SU-DHL-6 (cell line): ENCODE results near the gene ATP23.

Source experiments
- CTCF ChIP-seq: fragments of 200-600 bp; sonication (generic); IDR thresholded peaks from one replicate; pipeline ENCODE4 v1.5.1; 2017; ENCODE audit warnings: antibody characterized with exemption, mild to moderate bottlenecking, low read length, moderate library complexity; ENCODE audit not compliant: insufficient read depth, poor library complexity, severe bottlenecking
- EZH2phosphoT487 ChIP-seq: fragments of 200-600 bp; sonication (generic), shearing (Covaris generic); conservative IDR thresholded peaks from 2 replicates; pipeline ENCODE4 v1.6.1; 2018; ENCODE audit warnings: mild to moderate bottlenecking, antibody characterized with exemption, low read length, moderate library complexity, mixed read lengths

DNA sequence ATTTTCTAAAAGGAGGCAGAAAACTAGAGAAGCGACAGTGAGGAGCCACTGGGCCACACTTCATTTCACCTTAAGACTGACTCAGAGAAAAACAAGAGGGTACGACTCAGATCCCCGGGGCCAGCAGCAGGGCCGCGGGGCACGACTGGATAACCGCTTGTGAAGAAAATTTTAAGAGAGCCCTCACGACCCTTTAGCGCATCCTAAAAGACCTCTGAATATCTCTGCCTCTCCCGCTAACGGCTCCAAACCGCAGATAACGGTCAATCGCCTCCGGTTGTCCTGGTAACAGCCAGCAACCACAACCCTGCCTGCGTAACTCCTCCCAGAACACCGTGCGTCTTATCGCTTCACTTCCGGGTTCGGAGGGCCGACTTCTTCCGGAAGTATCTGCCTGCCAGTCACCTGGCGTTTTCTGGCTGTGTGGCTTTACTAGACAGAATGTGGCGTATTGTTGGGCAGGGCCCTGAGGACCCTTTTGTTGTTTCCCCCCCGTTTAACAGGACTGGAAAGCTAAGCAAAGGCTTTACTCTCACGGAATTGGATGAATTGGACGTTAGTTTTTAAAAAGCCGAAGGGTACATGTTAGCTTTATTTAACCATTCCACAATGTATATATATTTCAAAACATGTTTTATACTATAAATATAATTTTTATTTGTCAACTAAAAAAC lies 5.4 kb upstream of the ATP23 start:
- no peak for TF ChIP-seq CTCF
- TF ChIP-seq EZH2phosphoT487, result no peak
